ENCODE results near the gene NTNG2.

DNA sequence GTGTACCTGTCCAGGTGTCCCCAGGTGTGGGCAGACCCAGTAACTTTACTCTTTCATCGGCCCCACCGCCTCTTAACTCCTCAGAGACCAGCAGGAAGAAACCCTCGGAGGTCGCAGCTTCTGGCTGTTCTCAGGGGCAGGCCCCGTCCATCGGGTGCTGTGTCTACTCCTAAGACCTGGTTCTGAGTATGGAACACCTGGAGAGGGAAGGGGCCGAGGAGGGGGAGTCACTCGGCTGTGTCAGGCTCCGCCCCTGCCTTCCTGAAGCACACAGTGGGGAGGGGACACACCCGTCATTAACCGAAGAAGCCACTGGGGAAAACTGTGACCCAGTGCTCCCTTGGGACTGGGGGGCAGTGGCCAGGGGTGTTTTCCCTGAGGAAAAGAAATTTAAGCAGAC lies 22.3 kb downstream of the NTNG2 start:
- TF ChIP-seq, protein P1, sequence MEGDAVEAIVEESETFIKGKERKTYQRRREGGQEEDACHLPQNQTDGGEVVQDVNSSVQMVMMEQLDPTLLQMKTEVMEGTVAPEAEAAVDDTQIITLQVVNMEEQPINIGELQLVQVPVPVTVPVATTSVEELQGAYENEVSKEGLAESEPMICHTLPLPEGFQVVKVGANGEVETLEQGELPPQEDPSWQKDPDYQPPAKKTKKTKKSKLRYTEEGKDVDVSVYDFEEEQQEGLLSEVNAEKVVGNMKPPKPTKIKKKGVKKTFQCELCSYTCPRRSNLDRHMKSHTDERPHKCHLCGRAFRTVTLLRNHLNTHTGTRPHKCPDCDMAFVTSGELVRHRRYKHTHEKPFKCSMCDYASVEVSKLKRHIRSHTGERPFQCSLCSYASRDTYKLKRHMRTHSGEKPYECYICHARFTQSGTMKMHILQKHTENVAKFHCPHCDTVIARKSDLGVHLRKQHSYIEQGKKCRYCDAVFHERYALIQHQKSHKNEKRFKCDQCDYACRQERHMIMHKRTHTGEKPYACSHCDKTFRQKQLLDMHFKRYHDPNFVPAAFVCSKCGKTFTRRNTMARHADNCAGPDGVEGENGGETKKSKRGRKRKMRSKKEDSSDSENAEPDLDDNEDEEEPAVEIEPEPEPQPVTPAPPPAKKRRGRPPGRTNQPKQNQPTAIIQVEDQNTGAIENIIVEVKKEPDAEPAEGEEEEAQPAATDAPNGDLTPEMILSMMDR (IDR thresholded peaks at IDR 0.05; ENCODE audit: insufficient read depth, low read length, poor library complexity, severe bottlenecking), result no peak
- TF ChIP-seq EZH2phosphoT487 (conservative IDR thresholded peaks at IDR 0.05; ENCODE audit: low read length), result no peak

All from SU-DHL-6 (cell line).